SU-DHL-6 (cell line): ENCODE data around the gene NDNF.

ENCODE experiments used
- CTCF ChIP-seq: fragments of 200-600 bp; sonication (generic); IDR thresholded peaks from one replicate; pipeline ENCODE4 v1.5.1; 2017; ENCODE audit warnings: antibody characterized with exemption, mild to moderate bottlenecking, low read length, moderate library complexity; ENCODE audit not compliant: insufficient read depth, poor library complexity, severe bottlenecking
- EZH2phosphoT487 ChIP-seq: fragments of 200-600 bp; sonication (generic), shearing (Covaris generic); conservative IDR thresholded peaks from 2 replicates; pipeline ENCODE4 v1.6.1; 2018; ENCODE audit warnings: mild to moderate bottlenecking, antibody characterized with exemption, low read length, moderate library complexity, mixed read lengths

- TF ChIP-seq CTCF (no peak), EZH2phosphoT487 (no peak)
Measured at GRCh38 chr4:121018543-121018942, 53.8 kb downstream of the NDNF start.
